ENCODE results near the gene RNASEH2B.

RNASEH2B gene

DNA sequence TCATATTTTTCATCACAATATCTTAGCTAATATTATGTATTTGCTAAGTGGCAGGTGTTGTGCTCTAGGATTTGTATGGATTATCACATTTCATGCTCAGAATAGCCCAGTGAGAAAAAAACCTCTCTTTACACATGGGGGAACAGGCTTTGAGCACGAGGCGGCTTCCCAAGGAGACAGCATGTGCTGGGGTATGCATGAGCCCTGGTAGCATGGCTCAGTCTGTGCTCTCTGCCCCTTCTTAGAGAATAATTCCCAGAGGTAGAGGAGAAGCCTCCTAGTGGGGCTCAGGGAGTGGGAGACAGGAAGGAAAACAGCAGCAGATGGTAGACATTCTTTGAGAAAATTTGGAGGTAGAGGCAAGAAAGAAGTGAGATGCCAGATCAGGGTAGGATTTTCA, 31.6 kb downstream of the RNASEH2B start:
- peaks cover 75% of the 10 kb centered on the region for H3K36me3 ChIP-seq (ENCODE audit: control insufficient read depth, low read length)

DNA sequence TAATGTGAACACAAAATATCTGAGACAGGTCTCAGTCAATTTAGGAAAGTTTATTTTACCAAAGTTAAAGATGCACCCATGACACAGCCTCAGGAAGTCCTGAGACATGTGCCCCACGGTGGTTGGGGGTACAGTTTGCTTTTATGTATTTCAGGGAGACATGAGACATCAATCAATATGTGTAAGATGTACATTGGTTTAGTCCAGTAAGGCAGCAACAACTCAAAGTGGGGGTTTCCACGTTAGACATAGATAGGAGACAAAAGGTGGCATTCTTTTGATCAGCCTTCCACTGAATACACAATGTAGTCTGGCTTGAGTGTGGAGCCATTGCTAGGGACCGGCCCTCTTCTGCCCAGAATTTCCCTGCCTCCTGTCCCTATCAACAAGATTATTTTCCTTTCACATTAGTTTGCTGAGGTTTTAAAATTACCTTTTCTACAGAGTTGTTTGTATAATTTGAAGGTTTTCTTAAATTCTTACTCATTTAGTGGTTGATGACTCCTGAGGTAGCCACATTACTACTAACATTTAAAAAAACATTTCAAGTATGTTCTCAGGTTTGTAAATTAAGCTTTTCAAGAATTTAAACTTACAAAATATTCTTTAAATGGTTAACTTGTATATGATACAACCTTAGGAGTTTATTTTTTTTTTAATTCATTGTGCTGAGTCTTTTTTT, 33.2 kb downstream of the RNASEH2B start:
- H4K20me1 ChIP-seq (ENCODE audit: control insufficient read depth, insufficient read depth, low read depth, low read length), result no peaks in the 10 kb centered on the region
- H3K4me2 ChIP-seq (ENCODE audit: low read length), result no peak overlapping the region
- H3K36me3 ChIP-seq (ENCODE audit: control insufficient read depth, low read length), result peaks cover 73% of the 10 kb centered on the region
- H3K9me2 ChIP-seq (replicated peaks; ENCODE audit: control insufficient read depth, low read length), result no peaks in the 10 kb centered on the region
- no peaks in the 10 kb centered on the region for H3F3A ChIP-seq (ENCODE audit: control insufficient read depth, insufficient read depth)
- TF ChIP-seq, protein P1, sequence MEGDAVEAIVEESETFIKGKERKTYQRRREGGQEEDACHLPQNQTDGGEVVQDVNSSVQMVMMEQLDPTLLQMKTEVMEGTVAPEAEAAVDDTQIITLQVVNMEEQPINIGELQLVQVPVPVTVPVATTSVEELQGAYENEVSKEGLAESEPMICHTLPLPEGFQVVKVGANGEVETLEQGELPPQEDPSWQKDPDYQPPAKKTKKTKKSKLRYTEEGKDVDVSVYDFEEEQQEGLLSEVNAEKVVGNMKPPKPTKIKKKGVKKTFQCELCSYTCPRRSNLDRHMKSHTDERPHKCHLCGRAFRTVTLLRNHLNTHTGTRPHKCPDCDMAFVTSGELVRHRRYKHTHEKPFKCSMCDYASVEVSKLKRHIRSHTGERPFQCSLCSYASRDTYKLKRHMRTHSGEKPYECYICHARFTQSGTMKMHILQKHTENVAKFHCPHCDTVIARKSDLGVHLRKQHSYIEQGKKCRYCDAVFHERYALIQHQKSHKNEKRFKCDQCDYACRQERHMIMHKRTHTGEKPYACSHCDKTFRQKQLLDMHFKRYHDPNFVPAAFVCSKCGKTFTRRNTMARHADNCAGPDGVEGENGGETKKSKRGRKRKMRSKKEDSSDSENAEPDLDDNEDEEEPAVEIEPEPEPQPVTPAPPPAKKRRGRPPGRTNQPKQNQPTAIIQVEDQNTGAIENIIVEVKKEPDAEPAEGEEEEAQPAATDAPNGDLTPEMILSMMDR (IDR thresholded peaks at IDR 0.05; ENCODE audit: low read depth, low read length, poor library complexity, severe bottlenecking), result no peak
- H3K9me3 ChIP-seq (ENCODE audit: control insufficient read depth, insufficient read depth, low read length), result no peaks in the 10 kb centered on the region
- no peaks in the 10 kb centered on the region for H3K27me3 ChIP-seq (ENCODE audit: control insufficient read depth, low read length)
- H3K4me3 ChIP-seq (ENCODE audit: low read length), result no peak overlapping the region
- no peak overlapping the region for H3K27ac ChIP-seq (ENCODE audit: low read depth, low read length)
- H3K79me2 ChIP-seq (ENCODE audit: control insufficient read depth, low read length), result no peaks in the 10 kb centered on the region
- no peaks in the 10 kb centered on the region for H3K4me1 ChIP-seq (ENCODE audit: control insufficient read depth, low read length)

More for the DNA sequence above, 31.6 kb downstream of the RNASEH2B start:
- Histone ChIP-seq H4K20me1 (ENCODE audit: control insufficient read depth, insufficient read depth, low read depth, low read length) (no peaks in the 10 kb centered on the region), H3K79me2 (ENCODE audit: control insufficient read depth, low read length) (no peaks in the 10 kb centered on the region), H3F3A (ENCODE audit: control insufficient read depth, insufficient read depth) (no peaks in the 10 kb centered on the region), H3K27me3 (ENCODE audit: control insufficient read depth, low read length) (no peaks in the 10 kb centered on the region), H3K27ac (ENCODE audit: low read depth, low read length) (no peak overlapping the region), H3K4me2 (ENCODE audit: low read length) (no peak overlapping the region), H3K9me3 (ENCODE audit: control insufficient read depth, insufficient read depth, low read length) (no peaks in the 10 kb centered on the region), H3K9me2 (replicated peaks; ENCODE audit: control insufficient read depth, low read length) (no peaks in the 10 kb centered on the region), H3K4me1 (ENCODE audit: control insufficient read depth, low read length) (no peaks in the 10 kb centered on the region), H3K4me3 (ENCODE audit: low read length) (no peak overlapping the region)
- TF ChIP-seq EZH2phosphoT487 (IDR thresholded peaks at IDR 0.05; ENCODE audit: borderline replicate concordance, low read length), result no peak
- TF ChIP-seq, protein P1 (IDR thresholded peaks at IDR 0.05; ENCODE audit: low read depth, low read length, poor library complexity, severe bottlenecking), result no peak

DNA sequence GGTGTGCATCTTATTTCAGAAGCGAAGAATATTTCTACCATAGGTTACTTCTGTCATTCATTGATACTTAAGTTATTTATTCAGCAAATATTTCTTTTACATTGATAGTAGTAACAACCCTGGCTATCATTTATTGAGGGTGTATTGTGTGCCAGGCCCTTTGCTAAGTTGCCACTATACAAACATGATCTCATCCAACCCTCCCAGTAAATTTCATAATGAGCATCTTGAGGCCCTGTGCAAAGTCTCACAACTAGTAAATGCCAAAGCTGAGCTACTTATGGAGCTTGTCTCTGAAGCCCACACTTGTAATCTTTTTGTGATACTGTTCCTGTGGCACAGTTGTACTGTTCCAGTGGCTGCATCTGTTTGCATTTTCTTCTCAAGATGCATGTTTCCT, 36.1 kb downstream of the RNASEH2B start:
- Histone ChIP-seq H3K9me2 (replicated peaks; ENCODE audit: control insufficient read depth, low read length) (no peaks in the 10 kb centered on the region), H3K79me2 (ENCODE audit: control insufficient read depth, low read length) (no peaks in the 10 kb centered on the region), H3K4me3 (ENCODE audit: low read length) (no peak overlapping the region), H3K4me2 (ENCODE audit: low read length) (no peak overlapping the region), H3F3A (ENCODE audit: control insufficient read depth, insufficient read depth) (no peaks in the 10 kb centered on the region), H3K4me1 (ENCODE audit: control insufficient read depth, low read length) (no peaks in the 10 kb centered on the region), H3K27me3 (ENCODE audit: control insufficient read depth, low read length) (no peaks in the 10 kb centered on the region), H4K20me1 (ENCODE audit: control insufficient read depth, insufficient read depth, low read depth, low read length) (no peaks in the 10 kb centered on the region), H3K9me3 (ENCODE audit: control insufficient read depth, insufficient read depth, low read length) (no peaks in the 10 kb centered on the region), H3K27ac (ENCODE audit: low read depth, low read length) (no peak overlapping the region), H3K36me3 (ENCODE audit: control insufficient read depth, low read length) (peaks cover 86% of the 10 kb centered on the region)
- no peak for TF ChIP-seq EZH2phosphoT487 (IDR thresholded peaks at IDR 0.05; ENCODE audit: borderline replicate concordance, low read length)
- TF ChIP-seq, protein P1 (IDR thresholded peaks at IDR 0.05; ENCODE audit: low read depth, low read length, poor library complexity, severe bottlenecking), result no peak
